MCF 10A (cell line): Measurements from ENCODE around the gene SDK1. TPM values are rescaled to one million over a fixed set of nuclear protein-coding genes. Genes with fewer than 3 reads are reported as not detected.

ENCODE experiments used
- BruUV-seq: library from RNA; stranded (reverse); fragments of 400-500 nt; replicated peaks from 2 replicates; lab custom pipeline; 2021; lab: Mats Ljungman, UMichigan
- CTCF ChIA-PET: fragments of 300-600 bp; sonication (Branson Sonifier 250); formaldehyde crosslinking; extraction: SDS; loops from one replicate; lab custom pipeline; 2021; ENCODE audit warnings: antibody characterized with exemption, inconsistent platforms; lab: Yijun Ruan, JAX
- POLR2A ChIA-PET: fragments of 300-600, 350-650 bp; sonication (Branson Sonifier 250); formaldehyde crosslinking; extraction: SDS; loops from one replicate; lab custom pipeline; 2020; ENCODE audit warnings: antibody characterized with exemption, inconsistent platforms; lab: Yijun Ruan, JAX
- DNase-seq: peaks from one replicate; pipeline ENCODE4 v3.0.0-alpha.2; 2018; ENCODE audit not compliant: unreplicated experiment
- H3K27ac Mint-ChIP-seq: one replicate; pipeline ENCODE4 v1.8.0; 2022; ENCODE audit warnings: mild to moderate bottlenecking, low read depth, mixed read lengths; ENCODE audit not compliant: unreplicated experiment
- H3K27me3 Mint-ChIP-seq: one replicate; pipeline ENCODE4 v1.8.0; 2022; ENCODE audit warnings: mixed read lengths; ENCODE audit not compliant: insufficient read depth, unreplicated experiment
- H3K36me3 Mint-ChIP-seq: one replicate; pipeline ENCODE4 v1.8.0; 2022; ENCODE audit warnings: mild to moderate bottlenecking, moderate library complexity, mixed read lengths; ENCODE audit not compliant: insufficient read depth, unreplicated experiment
- H3K4me1 Mint-ChIP-seq: one replicate; pipeline ENCODE4 v1.8.0; 2022; ENCODE audit warnings: mixed read lengths; ENCODE audit not compliant: insufficient read depth, unreplicated experiment
- H3K4me3 Mint-ChIP-seq: one replicate; pipeline ENCODE4 v1.8.0; 2022; ENCODE audit warnings: mild to moderate bottlenecking, moderate library complexity, mixed read lengths; ENCODE audit not compliant: unreplicated experiment
- H3K9me3 Mint-ChIP-seq: one replicate; pipeline ENCODE4 v1.8.0; 2022; ENCODE audit warnings: mixed read lengths; ENCODE audit not compliant: unreplicated experiment
- CTCF ChIP-seq: fragments of 200-600 bp; IDR thresholded peaks from one replicate; pipeline ENCODE4 v1.8.0; 2022; ENCODE audit warnings: antibody characterized with exemption, mild to moderate bottlenecking; ENCODE audit not compliant: unreplicated experiment
- intact Hi-C: fragments of 100-400 bp; cut with micrococcal nuclease; formaldehyde crosslinking; loops from 2 replicates; pipeline ENCODE4 v1.14.1; 2022
- total RNA-seq: library from RNA; stranded (reverse); gene quantifications from 2 replicates; pipeline ENCODE4 v1.2.3, GENCODE V29; 2022

The SDK1 gene
- total RNA-seq, 1 experiment from 2014 or later = 3.3 TPM

- H3K9me3 Mint-ChIP-seq = no peaks in the 10 kb centered on the region
- no peaks in the 10 kb centered on the region for H3K36me3 Mint-ChIP-seq
- no peak overlapping the region for H3K27ac Mint-ChIP-seq
- H3K4me3 Mint-ChIP-seq = no peak overlapping the region
- ChIA-PET CTCF (interaction anchor here (0.5 kb wide), 1 partner anchor 12 kb away, joined by 4 read pairs; no protein-coding TSS in a partner anchor), POLR2A (no interaction called here)
- DNase-seq = no peak
- peaks cover 6% of the 10 kb centered on the region for H3K4me1 Mint-ChIP-seq
- intact Hi-C loops = no loop called here
- H3K27me3 Mint-ChIP-seq = no peaks in the 10 kb centered on the region
- no peak for TF ChIP-seq CTCF
- BruUV-seq = no TSS peak
Measured at GRCh38 chr7:3592401-3593134, 291.5 kb downstream of the SDK1 start.

GRCh38 chr7:3594901-3595300 lies 293.8 kb downstream of the SDK1 start:
- no peak for TF ChIP-seq CTCF
- intact Hi-C loops = no loop called here
- no peak for DNase-seq
- ChIA-PET POLR2A (no interaction called here), CTCF (interaction anchor here (0.7 kb wide), 2 partner anchors 91 to 561 kb away, joined by 3 read pairs; no protein-coding TSS in a partner anchor)
- BruUV-seq = no TSS peak
- H3K27ac Mint-ChIP-seq = no peak overlapping the region
- H3K9me3 Mint-ChIP-seq = no peaks in the 10 kb centered on the region
- no peaks in the 10 kb centered on the region for H3K36me3 Mint-ChIP-seq
- no peaks in the 10 kb centered on the region for H3K27me3 Mint-ChIP-seq
- H3K4me1 Mint-ChIP-seq = no peaks in the 10 kb centered on the region
- H3K4me3 Mint-ChIP-seq = no peak overlapping the region

- TF ChIP-seq CTCF = no peak
- H3K36me3 Mint-ChIP-seq = no peaks in the 10 kb centered on the region
- CTCF ChIA-PET = no interaction called here
- no peaks in the 10 kb centered on the region for H3K27me3 Mint-ChIP-seq
- intact Hi-C loops = no loop called here
- DNase-seq = no peak
- H3K4me3 Mint-ChIP-seq = no peak overlapping the region
- H3K9me3 Mint-ChIP-seq = peaks cover under 1% of the 10 kb centered on the region
- POLR2A ChIA-PET = no interaction called here
- H3K27ac Mint-ChIP-seq = no peak overlapping the region
- no peaks in the 10 kb centered on the region for H3K4me1 Mint-ChIP-seq
- BruUV-seq = no TSS peak
Measured at GRCh38 chr7:3598854-3599253, 297.8 kb downstream of the SDK1 start.

GRCh38 chr7:3605222-3605621 lies 304.2 kb downstream of the SDK1 start:
- H3K27me3 Mint-ChIP-seq = no peaks in the 10 kb centered on the region
- intact Hi-C loops = no loop called here
- H3K4me1 Mint-ChIP-seq = no peaks in the 10 kb centered on the region
- peaks cover 7% of the 10 kb centered on the region for H3K9me3 Mint-ChIP-seq
- no peaks in the 10 kb centered on the region for H3K36me3 Mint-ChIP-seq
- no peak overlapping the region for H3K27ac Mint-ChIP-seq
- CTCF ChIA-PET = interaction anchor here (0.7 kb wide), 1 partner anchor 77 kb away, joined by 3 read pairs; no protein-coding TSS in a partner anchor
- TF ChIP-seq CTCF = no peak
- no peak for DNase-seq
- POLR2A ChIA-PET = interaction anchor here (0.7 kb wide), 1 partner anchor 39 kb away, joined by 3 read pairs; no protein-coding TSS in a partner anchor
- BruUV-seq = no TSS peak
- H3K4me3 Mint-ChIP-seq = no peak overlapping the region
